ENCODE measurements around the gene TTC7B. TPM values are rescaled to one million over a fixed set of nuclear protein-coding genes. Genes with fewer than 3 reads are reported as not detected.

The TTC7B gene
- total RNA-seq, 2 donors from 2014 or later, result 5.2 to 10.2 TPM

- H3K4me1 Mint-ChIP-seq, result no peaks in the 10 kb centered on the region
- no peak overlapping the region for H3K27ac Mint-ChIP-seq
- H3K9me3 Mint-ChIP-seq, result no peaks in the 10 kb centered on the region
- no peaks in the 10 kb centered on the region for H3K27me3 Mint-ChIP-seq
- H3K4me3 Mint-ChIP-seq, result no peak overlapping the region
- H3K36me3 Mint-ChIP-seq (ENCODE audit: low read depth), result no peaks in the 10 kb centered on the region
- no peak for ATAC-seq (replicated peaks)
Measured at GRCh38 chr14:90693413-90693812, 122.8 kb downstream of the TTC7B start.

- no peak overlapping the region for H3K4me3 Mint-ChIP-seq
- H3K27ac Mint-ChIP-seq, result no peak overlapping the region
- no peaks in the 10 kb centered on the region for H3K4me1 Mint-ChIP-seq
- H3K9me3 Mint-ChIP-seq, result no peaks in the 10 kb centered on the region
- no peak for ATAC-seq (replicated peaks)
- no peaks in the 10 kb centered on the region for H3K36me3 Mint-ChIP-seq (ENCODE audit: low read depth)
- no peaks in the 10 kb centered on the region for H3K27me3 Mint-ChIP-seq
Measured at GRCh38 chr14:90692826-90693225, 123.4 kb downstream of the TTC7B start.

- Mint-ChIP-seq H3K4me3 (no peak overlapping the region), H3K9me3 (no peaks in the 10 kb centered on the region), H3K4me1 (no peaks in the 10 kb centered on the region), H3K36me3 (ENCODE audit: low read depth) (no peaks in the 10 kb centered on the region), H3K27me3 (no peaks in the 10 kb centered on the region), H3K27ac (no peak overlapping the region)
- ATAC-seq (replicated peaks), result no peak
Measured at GRCh38 chr14:90692061-90692460, 124.2 kb downstream of the TTC7B start.

- Mint-ChIP-seq H3K36me3 (ENCODE audit: low read depth) (no peaks in the 10 kb centered on the region), H3K4me1 (no peaks in the 10 kb centered on the region), H3K4me3 (no peak overlapping the region), H3K9me3 (no peaks in the 10 kb centered on the region), H3K27ac (no peak overlapping the region), H3K27me3 (no peaks in the 10 kb centered on the region)
- ATAC-seq (replicated peaks), result no peak
Measured at GRCh38 chr14:90691627-90692026, 124.6 kb downstream of the TTC7B start.

- ATAC-seq (replicated peaks), result no peak
- Mint-ChIP-seq H3K36me3 (ENCODE audit: low read depth) (no peaks in the 10 kb centered on the region), H3K4me3 (no peak overlapping the region), H3K27ac (no peak overlapping the region), H3K4me1 (no peaks in the 10 kb centered on the region), H3K27me3 (no peaks in the 10 kb centered on the region), H3K9me3 (no peaks in the 10 kb centered on the region)
Measured at GRCh38 chr14:90687680-90688079, 128.6 kb downstream of the TTC7B start.

- Mint-ChIP-seq H3K4me1 (peaks cover 5% of the 10 kb centered on the region), H3K27ac (no peak overlapping the region), H3K4me3 (no peak overlapping the region), H3K36me3 (ENCODE audit: low read depth) (no peaks in the 10 kb centered on the region), H3K27me3 (no peaks in the 10 kb centered on the region), H3K9me3 (no peaks in the 10 kb centered on the region)
- no peak for ATAC-seq (replicated peaks)
Measured at GRCh38 chr14:90682615-90683014, 133.6 kb downstream of the TTC7B start.

GRCh38 chr14:90681929-90682328 lies 134.3 kb downstream of the TTC7B start:
- no peak for ATAC-seq (replicated peaks)
- Mint-ChIP-seq H3K36me3 (ENCODE audit: low read depth) (no peaks in the 10 kb centered on the region), H3K9me3 (no peaks in the 10 kb centered on the region), H3K27ac (no peak overlapping the region), H3K4me3 (no peak overlapping the region), H3K27me3 (no peaks in the 10 kb centered on the region), H3K4me1 (peaks cover 12% of the 10 kb centered on the region)

GRCh38 chr14:90678846-90679362 lies 137.3 kb downstream of the TTC7B start:
- H3K27me3 Mint-ChIP-seq, result no peaks in the 10 kb centered on the region
- H3K27ac Mint-ChIP-seq, result no peak overlapping the region
- peaks cover 12% of the 10 kb centered on the region for H3K4me1 Mint-ChIP-seq
- H3K36me3 Mint-ChIP-seq (ENCODE audit: low read depth), result no peaks in the 10 kb centered on the region
- H3K4me3 Mint-ChIP-seq, result no peak overlapping the region
- no peak for ATAC-seq (replicated peaks)
- H3K9me3 Mint-ChIP-seq, result no peaks in the 10 kb centered on the region

GRCh38 chr14:90678420-90678819 lies 137.8 kb downstream of the TTC7B start:
- no peak for ATAC-seq (replicated peaks)
- H3K4me1 Mint-ChIP-seq, result peaks cover 12% of the 10 kb centered on the region
- H3K27ac Mint-ChIP-seq, result peak overlapping the region; percentile 80
- H3K27me3 Mint-ChIP-seq, result no peaks in the 10 kb centered on the region
- no peaks in the 10 kb centered on the region for H3K9me3 Mint-ChIP-seq
- no peak overlapping the region for H3K4me3 Mint-ChIP-seq
- no peaks in the 10 kb centered on the region for H3K36me3 Mint-ChIP-seq (ENCODE audit: low read depth)

- Mint-ChIP-seq H3K9me3 (no peaks in the 10 kb centered on the region), H3K36me3 (ENCODE audit: low read depth) (no peaks in the 10 kb centered on the region), H3K27ac (peak overlapping the region; percentile 80), H3K4me3 (peak overlapping the region; percentile 67), H3K4me1 (peaks cover 12% of the 10 kb centered on the region), H3K27me3 (no peaks in the 10 kb centered on the region)
- ATAC-seq (replicated peaks), result peak; percentile 88
Measured at GRCh38 chr14:90677484-90678050, 138.7 kb downstream of the TTC7B start.

GRCh38 chr14:90676912-90677311 lies 139.3 kb downstream of the TTC7B start:
- Mint-ChIP-seq H3K36me3 (ENCODE audit: low read depth) (no peaks in the 10 kb centered on the region), H3K9me3 (no peaks in the 10 kb centered on the region), H3K27ac (peak overlapping the region; percentile 80), H3K4me1 (peaks cover 12% of the 10 kb centered on the region), H3K4me3 (peak overlapping the region; percentile 67), H3K27me3 (no peaks in the 10 kb centered on the region)
- ATAC-seq (replicated peaks), result no peak

GRCh38 chr14:90676356-90676755 lies 139.9 kb downstream of the TTC7B start:
- Mint-ChIP-seq H3K4me3 (no peak overlapping the region), H3K9me3 (no peaks in the 10 kb centered on the region), H3K36me3 (ENCODE audit: low read depth) (no peaks in the 10 kb centered on the region), H3K27ac (no peak overlapping the region), H3K4me1 (peaks cover 12% of the 10 kb centered on the region), H3K27me3 (no peaks in the 10 kb centered on the region)
- peak; percentile 55 for ATAC-seq (replicated peaks)

- Mint-ChIP-seq H3K27ac (no peak overlapping the region), H3K9me3 (no peaks in the 10 kb centered on the region), H3K36me3 (ENCODE audit: low read depth) (no peaks in the 10 kb centered on the region), H3K4me1 (peaks cover 12% of the 10 kb centered on the region), H3K4me3 (no peak overlapping the region), H3K27me3 (no peaks in the 10 kb centered on the region)
- ATAC-seq (replicated peaks), result peak; percentile 42
Measured at GRCh38 chr14:90675399-90675798, 140.8 kb downstream of the TTC7B start.

- H3K9me3 Mint-ChIP-seq, result no peaks in the 10 kb centered on the region
Measured at GRCh38 chr14:90674716-90675115, 141.5 kb downstream of the TTC7B start.

GRCh38 chr14:90674043-90674670 lies 142.1 kb downstream of the TTC7B start:
- no peaks in the 10 kb centered on the region for H3K36me3 Mint-ChIP-seq (ENCODE audit: low read depth)
- peaks cover 12% of the 10 kb centered on the region for H3K4me1 Mint-ChIP-seq
- no peak for ATAC-seq (replicated peaks)
- no peaks in the 10 kb centered on the region for H3K9me3 Mint-ChIP-seq
- H3K4me3 Mint-ChIP-seq, result no peak overlapping the region
- no peaks in the 10 kb centered on the region for H3K27me3 Mint-ChIP-seq
- no peak overlapping the region for H3K27ac Mint-ChIP-seq

More at GRCh38 chr14:90674716-90675115, 141.5 kb downstream of the TTC7B start:
- ATAC-seq (replicated peaks), result no peak
- Mint-ChIP-seq H3K36me3 (ENCODE audit: low read depth) (no peaks in the 10 kb centered on the region), H3K4me3 (no peak overlapping the region), H3K4me1 (peaks cover 12% of the 10 kb centered on the region), H3K27me3 (no peaks in the 10 kb centered on the region), H3K27ac (no peak overlapping the region)

All from activated T-helper 17 cell treated with anti-CD3 and anti-CD28 coated beads, Interleukin-2, amount 50 U/mL, for 72 hours (primary cell).